CD14-positive monocyte (primary cell): Measurements from ENCODE around the gene CLPSL1. TPM values are rescaled to one million over a fixed set of nuclear protein-coding genes. Genes with fewer than 3 reads are reported as not detected.

Experiments used
- DNase-seq, 3 donors: peaks; one replicate each; pipeline ENCODE4 v3.0.0-alpha.2; 2011 to 2022
- H2AFZ ChIP-seq: 2 replicates; pipeline ENCODE4 v1.6.0; 2012; ENCODE audit warnings: mild to moderate bottlenecking, low read depth, low read length, inconsistent platforms; ENCODE audit not compliant: insufficient read depth, poor library complexity, severe bottlenecking
- H3K27ac ChIP-seq, 2 donors: 1 replicate in 1 of 2; 2 replicates in 1 of 2; pipeline ENCODE4 v1.5.1; 2012 to 2013; ENCODE audit warnings: low read length in 2 of 2, control low read depth in 1 of 2, inconsistent platforms in 1 of 2, low read depth in 1 of 2, mild to moderate bottlenecking in 1 of 2
- H3K27me3 ChIP-seq, 2 donors: one replicate each; pipeline versions ENCODE4 v1.6.0 to v1.6.1; 2011 to 2013; ENCODE audit warnings: low read length in 2 of 2; ENCODE audit not compliant: control insufficient read depth in 2 of 2, insufficient read depth in 2 of 2
- H3K36me3 ChIP-seq, 2 donors: replicated peaks in 1 of 2; 1 replicate in 1 of 2; 2 replicates in 1 of 2; pipeline versions ENCODE4 v1.5.1 to v1.6.1; 2012 to 2013; ENCODE audit warnings: low read length in 2 of 2, control low read depth in 1 of 2, inconsistent platforms in 1 of 2, mild to moderate bottlenecking in 1 of 2; ENCODE audit not compliant: insufficient read depth in 2 of 2, control insufficient read depth in 1 of 2
- H3K4me1 ChIP-seq, 2 donors: 1 replicate in 1 of 2; 2 replicates in 1 of 2; pipeline versions ENCODE4 v1.5.1 to v1.6.1; 2012 to 2013; ENCODE audit warnings: low read length in 2 of 2, control low read depth in 1 of 2, inconsistent platforms in 1 of 2, mild to moderate bottlenecking in 1 of 2, moderate library complexity in 1 of 2; ENCODE audit not compliant: insufficient read depth in 2 of 2, control insufficient read depth in 1 of 2
- H3K4me2 ChIP-seq: replicated peaks from 2 replicates; pipeline ENCODE3; 2012; ENCODE audit warnings: low read length, moderate library complexity, mild to moderate bottlenecking; ENCODE audit not compliant: poor library complexity, severe bottlenecking; ENCODE audit errors: extremely low read depth
- H3K4me3 ChIP-seq, 3 experiments: fragments of 200-600 bp in 1 of 3; sonication (generic) in 1 of 3; replicated peaks in 1 of 3; 1 replicate in 2 of 3; 2 replicates in 1 of 3; pipeline ENCODE4 v1.5.1; 2011 to 2013; ENCODE audit warnings: low read length in 3 of 3, mild to moderate bottlenecking in 3 of 3, control low read depth in 2 of 3, low read depth in 2 of 3, inconsistent platforms in 1 of 3, moderate library complexity in 1 of 3
- H3K79me2 ChIP-seq: 2 replicates; pipeline ENCODE4 v1.6.0; 2012; ENCODE audit warnings: mild to moderate bottlenecking, control low read depth, inconsistent platforms, low read length, moderate library complexity; ENCODE audit not compliant: insufficient read depth
- H3K9ac ChIP-seq: 2 replicates; pipeline ENCODE4 v1.6.0; 2017; ENCODE audit warnings: low read length, mild to moderate bottlenecking; ENCODE audit not compliant: insufficient read depth, poor library complexity, severe bottlenecking
- H3K9me3 ChIP-seq, 2 donors: replicated peaks in 1 of 2; 1 replicate in 1 of 2; 2 replicates in 1 of 2; pipeline versions ENCODE4 v1.5.1 to v1.6.1; 2012 to 2013; ENCODE audit warnings: low read length in 2 of 2, control low read depth in 1 of 2; ENCODE audit not compliant: control insufficient read depth in 1 of 2, insufficient read depth in 1 of 2
- H4K20me1 ChIP-seq: 2 replicates; pipeline ENCODE4 v1.6.0; 2012; ENCODE audit warnings: mild to moderate bottlenecking, low read length, control low read depth, moderate library complexity; ENCODE audit not compliant: insufficient read depth
- H3K27ac Mint-ChIP-seq, 7 donors: one replicate each; pipeline ENCODE4 v1.8.0; 2020; ENCODE audit warnings: mild to moderate bottlenecking in 7 of 7, mixed read lengths in 7 of 7, moderate library complexity in 6 of 7, inconsistent platforms in 2 of 7
- H3K27me3 Mint-ChIP-seq, 3 donors: one replicate each; pipeline ENCODE4 v1.8.0; 2021 to 2022; ENCODE audit warnings: low read depth in 3 of 3, mild to moderate bottlenecking in 3 of 3, mixed read lengths in 3 of 3, moderate library complexity in 3 of 3, inconsistent platforms in 1 of 3
- H3K36me3 Mint-ChIP-seq, 2 donors: one replicate each; pipeline ENCODE4 v1.8.0; 2020; ENCODE audit warnings: mixed read lengths in 2 of 2, inconsistent platforms in 1 of 2, mild to moderate bottlenecking in 1 of 2
- H3K4me1 Mint-ChIP-seq: one replicate; pipeline ENCODE4 v1.8.0; 2020; ENCODE audit warnings: mild to moderate bottlenecking, mixed read lengths
- H3K4me3 Mint-ChIP-seq, 2 donors: one replicate each; pipeline ENCODE4 v1.8.0; 2020; ENCODE audit warnings: mild to moderate bottlenecking in 2 of 2, mixed read lengths in 2 of 2, moderate library complexity in 1 of 2
- H3K9me3 Mint-ChIP-seq, 7 donors: one replicate each; pipeline ENCODE4 v1.8.0; 2020 to 2022; ENCODE audit warnings: mixed read lengths in 7 of 7, mild to moderate bottlenecking in 6 of 7, moderate library complexity in 6 of 7, inconsistent platforms in 2 of 7
- CTCF ChIP-seq: fragments of 200-600 bp; IDR thresholded peaks from one replicate; pipeline ENCODE4 v1.8.0; 2022; ENCODE audit warnings: antibody characterized with exemption, mild to moderate bottlenecking
- WGBS: methylation state at CpG from one replicate; pipeline ENCODE4 v1.1.5; 2013; ENCODE audit warnings: missing lambda C conversion rate; ENCODE audit not compliant: insufficient coverage; 5-methylcytosine and 5-hydroxymethylcytosine counted together
- intact Hi-C, 2 donors: fragments of 100-400 bp; cut with micrococcal nuclease; formaldehyde crosslinking; loops; one replicate each; pipeline versions ENCODE4 v1.15.0 to v1.15.1; 2023
- polyA plus RNA-seq, 3 donors: library from polyadenylated mRNA; depleted of rRNA in 1 of 3; unstranded in 2 of 3; stranded (reverse) in 1 of 3; fragments of 300-500 nt in 2 of 3; fragments of >200 nt in 1 of 3; fragmentation: Illumina TruSeq in 2 of 3; gene quantifications; 1 replicate in 2 of 3; 2 replicates in 1 of 3; pipeline ENCODE4 v1.2.3, GENCODE V29; 2012 to 2021

Gene CLPSL1
- polyA plus RNA-seq, 3 donors = not detected

- no peak overlapping the region for H3K4me2 ChIP-seq
- no peak overlapping the region for H3K27ac ChIP-seq
- Mint-ChIP-seq H3K27ac (peak overlapping the region in 4 of 7 donors; percentile 7 to 80 (median 42)), H3K4me1 (peaks cover 8% of the 10 kb centered on the region), H3K27me3 (peaks cover 0 to 2% (median 0%) of the 10 kb centered on the region in 3 donors), H3K4me3 (no peak overlapping the region), H3K9me3 (peaks cover 7 to 29% (median 18%) of the 10 kb centered on the region in 7 donors), H3K36me3 (peaks cover 0 to 2% of the 10 kb centered on the region in 2 donors)
- intact Hi-C loops = no loop called here
- H2AFZ ChIP-seq = no peak overlapping the region
- no peak overlapping the region for H3K4me3 ChIP-seq
- H4K20me1 ChIP-seq = no peaks in the 10 kb centered on the region
- TF ChIP-seq CTCF = no peak
- H3K36me3 ChIP-seq = no peaks in the 10 kb centered on the region
- H3K79me2 ChIP-seq = no peaks in the 10 kb centered on the region
- DNase-seq = peak in 1 of 3 donors; percentile 18
- no CpG with 5 or more reads among the region's 7 CpGs for WGBS
- H3K9ac ChIP-seq = no peak overlapping the region
- H3K27me3 ChIP-seq = no peaks in the 10 kb centered on the region
- peaks cover 0 to 2% of the 10 kb centered on the region in 2 donors for H3K4me1 ChIP-seq
- peaks cover 10 to 11% of the 10 kb centered on the region in 2 donors for H3K9me3 ChIP-seq
These were observed 35.3 kb upstream of the CLPSL1 start for GRCh38 chr6:35745509-35745908.

- no peak for DNase-seq
- intact Hi-C loops = no loop called here
- Histone ChIP-seq H3K36me3 (no peaks in the 10 kb centered on the region), H3K27ac (no peak overlapping the region), H3K4me2 (no peak overlapping the region), H3K27me3 (no peaks in the 10 kb centered on the region), H3K9me3 (peaks cover 10 to 11% of the 10 kb centered on the region in 2 donors), H3K9ac (no peak overlapping the region), H3K4me3 (no peak overlapping the region), H3K79me2 (no peaks in the 10 kb centered on the region), H4K20me1 (no peaks in the 10 kb centered on the region), H2AFZ (peak overlapping the region; percentile 11), H3K4me1 (peaks cover 0 to 2% of the 10 kb centered on the region in 2 donors)
- 97% methylated on average over 3 of the region's 3 CpGs for WGBS
- no peak overlapping the region for H3K4me3 Mint-ChIP-seq
- peaks cover 6% of the 10 kb centered on the region for H3K4me1 Mint-ChIP-seq
- no peak overlapping the region for H3K27ac Mint-ChIP-seq
- peaks cover 0 to 2% (median 0%) of the 10 kb centered on the region in 3 donors for H3K27me3 Mint-ChIP-seq
- peaks cover 7 to 29% (median 18%) of the 10 kb centered on the region in 7 donors for H3K9me3 Mint-ChIP-seq
- H3K36me3 Mint-ChIP-seq = peaks cover 0 to 2% of the 10 kb centered on the region in 2 donors
- TF ChIP-seq CTCF = no peak
These were observed 34.3 kb upstream of the CLPSL1 start for GRCh38 chr6:35746516-35746915.
